GM23248 (cell line): ENCODE measurements around the gene PCA3. TPM values are rescaled to one million over a fixed set of nuclear protein-coding genes. Genes with fewer than 3 reads are reported as not detected.

Experiments used
- DNase-seq: peaks from one replicate; pipeline ENCODE4 v3.0.0-alpha.2; 2015
- H2AFZ ChIP-seq: fragments of 200-600 bp; sonication (generic); 2 replicates; pipeline ENCODE4 v1.6.1; 2016; ENCODE audit warnings: antibody characterized with exemption
- H3F3A ChIP-seq: fragments of 200-600 bp; sonication (generic); 2 replicates; pipeline ENCODE4 v1.6.1; 2016; ENCODE audit warnings: mild to moderate bottlenecking, antibody characterized with exemption, mixed run types; ENCODE audit not compliant: insufficient read depth
- H3K27ac ChIP-seq: fragments of 200-600 bp; sonication (generic); 2 replicates; pipeline ENCODE4 v1.5.1; 2016; ENCODE audit warnings: mild to moderate bottlenecking
- H3K27me3 ChIP-seq: fragments of 200-600 bp; sonication (generic); replicated peaks from 2 replicates; pipeline ENCODE4 v1.6.1; 2016; ENCODE audit warnings: mild to moderate bottlenecking; ENCODE audit not compliant: insufficient read depth
- H3K36me3 ChIP-seq: fragments of 200-600 bp; sonication (generic); 2 replicates; pipeline ENCODE4 v1.6.1; 2016; ENCODE audit warnings: low read depth, mild to moderate bottlenecking
- H3K4me1 ChIP-seq: fragments of 200-600 bp; sonication (generic); 2 replicates; pipeline ENCODE4 v1.6.1; 2016; ENCODE audit warnings: mild to moderate bottlenecking; ENCODE audit not compliant: insufficient read depth
- H3K4me2 ChIP-seq: fragments of 200-600 bp; sonication (generic); one replicate; pipeline ENCODE4 v1.6.1; 2016; ENCODE audit warnings: mild to moderate bottlenecking; ENCODE audit not compliant: unreplicated experiment
- H3K4me3 ChIP-seq: fragments of 200-600 bp; sonication (generic); 2 replicates; pipeline ENCODE4 v1.5.1; 2016; ENCODE audit warnings: mild to moderate bottlenecking
- H3K79me2 ChIP-seq: fragments of 200-600 bp; sonication (generic); 2 replicates; pipeline ENCODE4 v1.6.1; 2016; ENCODE audit warnings: mild to moderate bottlenecking; ENCODE audit not compliant: insufficient read depth
- H3K9ac ChIP-seq: fragments of 200-600 bp; sonication (generic); 2 replicates; pipeline ENCODE4 v1.6.1; 2016; ENCODE audit warnings: mild to moderate bottlenecking
- H3K9me2 ChIP-seq: fragments of 200-600 bp; sonication (generic); 2 replicates; pipeline ENCODE4 v1.6.1; 2016; ENCODE audit warnings: mixed run types, mild to moderate bottlenecking, moderate library complexity; ENCODE audit not compliant: insufficient read depth
- H3K9me3 ChIP-seq: fragments of 200-600 bp; sonication (generic); one replicate; pipeline ENCODE4 v1.6.1; 2017; ENCODE audit warnings: low read depth
- H4K20me1 ChIP-seq: fragments of 200-600 bp; sonication (generic); 2 replicates; pipeline ENCODE4 v1.6.0; 2016; ENCODE audit not compliant: insufficient read depth
- EZH2 ChIP-seq: fragments of 200-600 bp; sonication (generic); IDR thresholded peaks from 2 replicates; pipeline ENCODE4 v1.6.1; 2018; ENCODE audit warnings: antibody characterized with exemption, mild to moderate bottlenecking; ENCODE audit not compliant: insufficient read depth, poor library complexity, severe bottlenecking
- EZH2phosphoT487 ChIP-seq: fragments of 200-600 bp; sonication (generic); IDR thresholded peaks from 2 replicates; pipeline ENCODE4 v1.6.1; 2018; ENCODE audit warnings: antibody characterized with exemption, moderate library complexity, mild to moderate bottlenecking, low read depth; ENCODE audit not compliant: insufficient read depth
- WGBS, 2 experiments: methylation state at CpG; one replicate each; pipeline ENCODE4 v1.1.6; 2015 to 2017; ENCODE audit warnings: low lambda C conversion rate in 2 of 2, low coverage in 1 of 2; ENCODE audit errors: missing lambda C conversion rate in 2 of 2; 5-methylcytosine and 5-hydroxymethylcytosine counted together
- in situ Hi-C: fragments of 300-500 bp; cut with MboI; formaldehyde crosslinking; loops from 2 replicates; pipeline ENCODE4 v1.15.0; 2020
- polyA plus RNA-seq: library from polyadenylated mRNA; unstranded; fragments of >200 nt; fragmentation: Nextera tagmentation; extraction: Ambion mirVana; gene quantifications from 2 replicates; pipeline ENCODE4 v1.2.1, GENCODE V29; 2016
- total RNA-seq: library from RNA; depleted of rRNA; stranded (reverse); fragments of >200 nt; shearing (Covaris generic); gene quantifications from 2 replicates; pipeline ENCODE4 v1.2.3, GENCODE V29; 2014

PCA3 gene
- total and polyA plus RNA-seq, 2 experiments from 2014 or later: not detected

GRCh38 chr9:76756941-76757673 lies 7.1 kb upstream of the PCA3 start:
- Histone ChIP-seq H3K27me3 (no peaks in the 10 kb centered on the region), H4K20me1 (no peaks in the 10 kb centered on the region), H3K27ac (no peak overlapping the region), H3K79me2 (no peaks in the 10 kb centered on the region), H3K9me2 (no peaks in the 10 kb centered on the region), H3K4me2 (no peak overlapping the region), H3K36me3 (no peaks in the 10 kb centered on the region), H3K4me1 (0 out of 2 replicates have a peak, but pooled peaks cover 3% of the 10 kb centered on the region), H3K9me3 (no peaks in the 10 kb centered on the region), H3K9ac (no peak overlapping the region), H2AFZ (no peak overlapping the region), H3K4me3 (no peak overlapping the region), H3F3A (no peaks in the 10 kb centered on the region)
- DNase-seq: no peak
- no peak for TF ChIP-seq EZH2
- TF ChIP-seq EZH2phosphoT487: no peak
- in situ Hi-C loops: loop anchor here (25.0 kb wide), 1 partner anchor 105 kb away; no protein-coding TSS in a partner anchor
- WGBS, 2 experiments: 73 to 74% methylated on average over 3 of the region's 3 CpGs

- no peaks in the 10 kb centered on the region for H3F3A ChIP-seq
- 68 to 78% methylated on average over 4 of the region's 4 CpGs for WGBS, 2 experiments
- 0 out of 2 replicates have a peak, but pooled peaks cover 3% of the 10 kb centered on the region for H3K4me1 ChIP-seq
- H3K9me2 ChIP-seq: no peaks in the 10 kb centered on the region
- TF ChIP-seq EZH2 (no peak), EZH2phosphoT487 (no peak)
- H3K9ac ChIP-seq: no peak overlapping the region
- in situ Hi-C loops: loop anchor here (25.0 kb wide), 1 partner anchor 104 kb away; no protein-coding TSS in a partner anchor
- H3K36me3 ChIP-seq: no peaks in the 10 kb centered on the region
- H3K27ac ChIP-seq: no peak overlapping the region
- H3K4me2 ChIP-seq: no peak overlapping the region
- no peaks in the 10 kb centered on the region for H4K20me1 ChIP-seq
- H3K27me3 ChIP-seq: no peaks in the 10 kb centered on the region
- H3K4me3 ChIP-seq: no peak overlapping the region
- H3K9me3 ChIP-seq: no peaks in the 10 kb centered on the region
- DNase-seq: peak; percentile 8
- no peak overlapping the region for H2AFZ ChIP-seq
- no peaks in the 10 kb centered on the region for H3K79me2 ChIP-seq
These were observed 5.8 kb upstream of the PCA3 start for GRCh38 chr9:76758476-76758875.

GRCh38 chr9:76759732-76760131 lies 4.5 kb upstream of the PCA3 start:
- H3K27me3 ChIP-seq: no peaks in the 10 kb centered on the region
- WGBS, 2 experiments: 52 to 53% methylated on average over 6 of the region's 6 CpGs
- no peaks in the 10 kb centered on the region for H3F3A ChIP-seq
- DNase-seq: no peak
- H2AFZ ChIP-seq: no peak overlapping the region
- H3K36me3 ChIP-seq: no peaks in the 10 kb centered on the region
- no peak overlapping the region for H3K27ac ChIP-seq
- H3K79me2 ChIP-seq: no peaks in the 10 kb centered on the region
- in situ Hi-C loops: loop anchor here (10.0 to 25.0 kb wide), 2 partner anchors 103 to 395 kb away; no protein-coding TSS in a partner anchor
- H3K4me2 ChIP-seq: no peak overlapping the region
- no peaks in the 10 kb centered on the region for H3K9me2 ChIP-seq
- H3K9me3 ChIP-seq: no peaks in the 10 kb centered on the region
- no peak overlapping the region for H3K4me3 ChIP-seq
- no peak for TF ChIP-seq EZH2
- TF ChIP-seq EZH2phosphoT487: no peak
- no peak overlapping the region for H3K9ac ChIP-seq
- 0 out of 2 replicates have a peak, but pooled peaks cover 3% of the 10 kb centered on the region for H3K4me1 ChIP-seq
- no peaks in the 10 kb centered on the region for H4K20me1 ChIP-seq

GRCh38 chr9:76761448-76761847 lies 2.8 kb upstream of the PCA3 start:
- no peak for TF ChIP-seq EZH2
- no peak for TF ChIP-seq EZH2phosphoT487
- peak; percentile 36 for DNase-seq
- WGBS, 2 experiments: 37 to 57% methylated on average over 1 of the region's 1 CpG
- Histone ChIP-seq H3K4me2 (no peak overlapping the region), H3K36me3 (no peaks in the 10 kb centered on the region), H2AFZ (no peak overlapping the region), H3F3A (no peaks in the 10 kb centered on the region), H3K4me1 (no peaks in the 10 kb centered on the region), H3K9me3 (no peaks in the 10 kb centered on the region), H3K4me3 (no peak overlapping the region), H3K9me2 (no peaks in the 10 kb centered on the region), H3K27me3 (no peaks in the 10 kb centered on the region), H3K9ac (no peak overlapping the region), H3K79me2 (no peaks in the 10 kb centered on the region), H4K20me1 (no peaks in the 10 kb centered on the region), H3K27ac (no peak overlapping the region)
- in situ Hi-C loops: loop anchor here (10.0 to 25.0 kb wide), 2 partner anchors 101 to 393 kb away; no protein-coding TSS in a partner anchor
